CD4-positive, alpha-beta T cell treated with Interleukin-4 for 4 hours (primary cell): ENCODE results near the gene IL21R.
"Not testable (repeated sequence)": the region's sequence is repeated elsewhere in the genome, so short reads cannot be mapped to it uniquely, and the experiment has no call there.

Experiments used
- DNase-seq: peaks from one replicate; pipeline ENCODE4 v3.0.0-alpha.2; 2020

IL21R gene

GRCh38 chr16:27429330-27429871 lies 27.4 kb downstream of the IL21R start:
- no peak for DNase-seq

GRCh38 chr16:27429981-27430441 lies 28.0 kb downstream of the IL21R start:
- DNase-seq = no peak

GRCh38 chr16:27430512-27430911 lies 28.5 kb downstream of the IL21R start:
- no peak for DNase-seq

- no peak for DNase-seq
Observed at GRCh38 chr16:27430923-27431484, 29.0 kb downstream of the IL21R start.

GRCh38 chr16:27431773-27432532 lies 30.0 kb downstream of the IL21R start:
- no peak for DNase-seq

GRCh38 chr16:27432558-27432957 lies 30.6 kb downstream of the IL21R start:
- DNase-seq = no peak

- not testable (repeated sequence) for DNase-seq
Observed at GRCh38 chr16:27433191-27433590, 31.2 kb downstream of the IL21R start.

GRCh38 chr16:27433636-27434035 lies 31.7 kb downstream of the IL21R start:
- no peak for DNase-seq

GRCh38 chr16:27434141-27435051 lies 32.4 kb downstream of the IL21R start:
- DNase-seq = no peak

- DNase-seq = not testable (repeated sequence)
Observed at GRCh38 chr16:27435146-27435545, 33.2 kb downstream of the IL21R start.

GRCh38 chr16:27436065-27436464 lies 34.1 kb downstream of the IL21R start:
- no peak for DNase-seq

GRCh38 chr16:27436921-27437650 lies 35.1 kb downstream of the IL21R start:
- DNase-seq = no peak

GRCh38 chr16:27437946-27438345 lies 36.0 kb downstream of the IL21R start:
- DNase-seq = no peak

- DNase-seq = no peak
Observed at GRCh38 chr16:27439271-27440018, 37.5 kb downstream of the IL21R start.

GRCh38 chr16:27441276-27441675 lies 39.3 kb downstream of the IL21R start:
- no peak for DNase-seq

- DNase-seq = no peak
Observed at GRCh38 chr16:27441998-27442397, 40.0 kb downstream of the IL21R start.

- DNase-seq = no peak
Observed at GRCh38 chr16:27444015-27444414, 42.0 kb downstream of the IL21R start.

- no peak for DNase-seq
Observed at GRCh38 chr16:27444470-27444869, 42.5 kb downstream of the IL21R start.

- DNase-seq = no peak
Observed at GRCh38 chr16:27445502-27446175, 43.7 kb downstream of the IL21R start.

GRCh38 chr16:27446721-27447120 lies 44.7 kb downstream of the IL21R start:
- DNase-seq = peak; percentile 86

GRCh38 chr16:27447301-27447700 lies 45.3 kb downstream of the IL21R start:
- DNase-seq = no peak
